ENCODE measurements around the gene SNED1.

Gene SNED1

DNA sequence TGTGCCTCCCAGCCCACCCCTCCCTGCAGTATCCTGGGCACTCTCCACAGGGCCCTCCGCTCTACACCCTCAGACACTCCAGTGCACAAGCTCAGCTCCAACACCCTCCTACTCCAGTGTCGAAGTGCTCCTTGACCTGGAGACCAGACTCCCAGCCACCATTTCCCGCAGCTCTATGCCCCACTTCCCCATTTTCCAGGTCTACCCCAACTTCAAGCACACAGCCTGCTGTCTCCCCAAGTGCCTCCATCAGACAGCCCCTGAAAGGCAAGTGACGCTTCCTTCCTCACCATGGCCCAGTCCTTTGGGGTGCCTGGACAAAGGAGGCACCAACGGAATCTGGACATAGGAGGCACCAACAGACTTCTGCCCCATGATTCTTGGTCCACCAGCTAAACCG is 143.6 kb downstream of the SNED1 start:
- no peak overlapping the region for H3K27ac ChIP-seq (ENCODE audit: extremely low read depth, low read depth, low read length)
- peaks cover 0 to 59% of the 10 kb centered on the region in 2 experiments; a peak in 2 of 3 replicates for H3K36me3 ChIP-seq (ENCODE audit: control insufficient read depth in 2 of 2, insufficient read depth in 1 of 2, low read length in 2 of 2)
- TF ChIP-seq ZNF146 (tag by site-specific recombination; IDR thresholded peaks at IDR 0.05) (no peak), ZNF664 (tag by site-specific recombination; IDR thresholded peaks at IDR 0.05) (no peak), ZNF266 (tag by site-specific recombination; IDR thresholded peaks at IDR 0.05; ENCODE audit: low read depth) (no peak), ZFP3 (tag by site-specific recombination; IDR thresholded peaks at IDR 0.05; ENCODE audit: low read depth) (no peak), ZNF391 (tag by site-specific recombination; IDR thresholded peaks at IDR 0.05; ENCODE audit: borderline replicate concordance, low read depth) (no peak), GLIS1 (tag by site-specific recombination; IDR thresholded peaks at IDR 0.05) (no peak), ZNF248 (tag by site-specific recombination; IDR thresholded peaks at IDR 0.05) (no peak), MZF1 (tag by site-specific recombination; IDR thresholded peaks at IDR 0.05; ENCODE audit: borderline replicate concordance) (no peak), ZNF416 (tag by site-specific recombination; IDR thresholded peaks at IDR 0.05) (no peak), ZNF501 (tag by site-specific recombination; IDR thresholded peaks at IDR 0.05) (no peak), ZBTB48 (tag by site-specific recombination; IDR thresholded peaks at IDR 0.05) (no peak), ZNF792 (tag by site-specific recombination; IDR thresholded peaks at IDR 0.05) (no peak), ZFP41 (tag by site-specific recombination; IDR thresholded peaks at IDR 0.05; ENCODE audit: borderline replicate concordance) (no peak), ZNF292 (tag by site-specific recombination; IDR thresholded peaks at IDR 0.05; ENCODE audit: borderline replicate concordance, low read depth) (no peak), BCL11A (tag by site-specific recombination; IDR thresholded peaks at IDR 0.05; ENCODE audit: low read depth) (no peak), ZNF169 (tag by site-specific recombination; IDR thresholded peaks at IDR 0.05) (no peak), GLI2 (tag by site-specific recombination; IDR thresholded peaks at IDR 0.05; ENCODE audit: borderline replicate concordance, low read depth) (no peak)
- TF ChIP-seq, protein P1, sequence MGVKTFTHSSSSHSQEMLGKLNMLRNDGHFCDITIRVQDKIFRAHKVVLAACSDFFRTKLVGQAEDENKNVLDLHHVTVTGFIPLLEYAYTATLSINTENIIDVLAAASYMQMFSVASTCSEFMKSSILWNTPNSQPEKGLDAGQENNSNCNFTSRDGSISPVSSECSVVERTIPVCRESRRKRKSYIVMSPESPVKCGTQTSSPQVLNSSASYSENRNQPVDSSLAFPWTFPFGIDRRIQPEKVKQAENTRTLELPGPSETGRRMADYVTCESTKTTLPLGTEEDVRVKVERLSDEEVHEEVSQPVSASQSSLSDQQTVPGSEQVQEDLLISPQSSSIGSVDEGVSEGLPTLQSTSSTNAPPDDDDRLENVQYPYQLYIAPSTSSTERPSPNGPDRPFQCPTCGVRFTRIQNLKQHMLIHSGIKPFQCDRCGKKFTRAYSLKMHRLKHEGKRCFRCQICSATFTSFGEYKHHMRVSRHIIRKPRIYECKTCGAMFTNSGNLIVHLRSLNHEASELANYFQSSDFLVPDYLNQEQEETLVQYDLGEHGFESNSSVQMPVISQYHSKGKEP (tag by site-specific recombination; IDR thresholded peaks at IDR 0.05) = no peak
- TF ChIP-seq, protein P2, sequence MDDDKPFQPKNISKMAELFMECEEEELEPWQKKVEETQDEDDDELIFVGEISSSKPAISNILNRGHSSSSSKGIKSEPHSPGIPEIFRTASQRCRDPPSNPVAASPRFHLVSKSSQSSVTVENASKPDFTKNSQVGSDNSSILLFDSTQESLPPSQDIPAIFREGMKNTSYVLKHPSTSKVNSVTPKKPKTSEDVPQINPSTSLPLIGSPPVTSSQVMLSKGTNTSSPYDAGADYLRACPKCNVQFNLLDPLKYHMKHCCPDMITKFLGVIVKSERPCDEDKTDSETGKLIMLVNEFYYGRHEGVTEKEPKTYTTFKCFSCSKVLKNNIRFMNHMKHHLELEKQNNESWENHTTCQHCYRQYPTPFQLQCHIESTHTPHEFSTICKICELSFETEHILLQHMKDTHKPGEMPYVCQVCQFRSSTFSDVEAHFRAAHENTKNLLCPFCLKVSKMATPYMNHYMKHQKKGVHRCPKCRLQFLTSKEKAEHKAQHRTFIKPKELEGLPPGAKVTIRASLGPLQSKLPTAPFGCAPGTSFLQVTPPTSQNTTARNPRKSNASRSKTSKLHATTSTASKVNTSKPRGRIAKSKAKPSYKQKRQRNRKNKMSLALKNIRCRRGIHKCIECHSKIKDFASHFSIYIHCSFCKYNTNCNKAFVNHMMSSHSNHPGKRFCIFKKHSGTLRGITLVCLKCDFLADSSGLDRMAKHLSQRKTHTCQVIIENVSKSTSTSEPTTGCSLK (tag by site-specific recombination; IDR thresholded peaks at IDR 0.05) = no peak
- ChIA-PET POLR2A (no interaction called here), CTCF (interaction anchor here (0.6 kb wide), 1 partner anchor 52 kb away, joined by 4 read pairs; no protein-coding TSS in a partner anchor)
- H3K4me1 ChIP-seq (ENCODE audit: control insufficient read depth, insufficient read depth, low read length) = no peaks in the 10 kb centered on the region
- H3K4me3 ChIP-seq (ENCODE audit: low read depth, low read length) = no peak overlapping the region
- H3K9me3 ChIP-seq (ENCODE audit: control insufficient read depth, insufficient read depth, low read depth, low read length) = no peaks in the 10 kb centered on the region

DNA sequence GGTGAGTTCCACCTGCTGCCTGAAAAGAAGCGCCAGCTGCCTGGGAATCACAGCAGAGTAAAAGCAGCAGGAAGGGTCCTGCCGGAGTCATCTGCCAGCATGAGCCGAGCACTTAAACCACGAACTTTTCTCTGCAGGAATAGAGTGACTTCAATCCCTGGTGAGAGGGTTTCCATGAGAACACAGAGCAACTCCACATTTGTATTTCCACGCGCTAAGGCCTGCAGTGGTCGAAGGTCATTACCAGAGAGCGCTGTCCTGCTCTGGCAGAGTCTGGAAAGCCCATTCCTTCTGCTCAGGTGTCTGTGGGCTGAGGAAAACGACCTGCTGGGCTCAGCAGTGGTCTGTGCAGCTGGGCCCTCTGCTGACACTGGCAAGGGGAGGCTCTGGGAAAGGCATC is 144.2 kb downstream of the SNED1 start:
- H3K4me3 ChIP-seq (ENCODE audit: low read depth, low read length) = no peak overlapping the region
- no peaks in the 10 kb centered on the region for H3K4me1 ChIP-seq (ENCODE audit: control insufficient read depth, insufficient read depth, low read length)
- H3K27ac ChIP-seq (ENCODE audit: extremely low read depth, low read depth, low read length) = no peak overlapping the region
- ChIA-PET CTCF (interaction anchor here (0.6 kb wide), 1 partner anchor 52 kb away, joined by 4 read pairs; no protein-coding TSS in a partner anchor), POLR2A (no interaction called here)
- TF ChIP-seq ZIC2 (tag by site-specific recombination; IDR thresholded peaks at IDR 0.05) = peak; percentile 87
- TF ChIP-seq KLF10 (tag by site-specific recombination; IDR thresholded peaks at IDR 0.05) = no peak
- no peaks in the 10 kb centered on the region for H3K9me3 ChIP-seq (ENCODE audit: control insufficient read depth, insufficient read depth, low read depth, low read length)
- H3K36me3 ChIP-seq (ENCODE audit: control insufficient read depth in 2 of 2, insufficient read depth in 1 of 2, low read length in 2 of 2) = peaks cover 0 to 53% of the 10 kb centered on the region in 2 experiments; a peak in 2 of 3 replicates
